GM19043 (cell line): ENCODE data around the gene LARP6.
A peak's percentile ranks its signal among the peaks of the same experiment; 100 is the strongest.
"Not testable (repeated sequence)": the region's sequence is repeated elsewhere in the genome, so short reads cannot be mapped to it uniquely, and the experiment has no call there.

Experiments used
- ATAC-seq: cut with Tn5 transposase; IDR thresholded peaks from one replicate; pipeline ENCODE4 v1.9.1; 2021; ENCODE audit warnings: low read depth; ENCODE audit not compliant: unreplicated experiment

The LARP6 gene

GRCh38 chr15:70853973-70854665, at the start of gene LARP6:
Gene LARP6, minus strand, starts transcription at chr15:70854157. Its CDS starts 69 bp downstream, at chr15:70854088.
- ATAC-seq = no peak

GRCh38 chr15:70902107-70902506, 48.1 kb upstream of the LARP6 start:
- no peak for ATAC-seq

- ATAC-seq = no peak
Measured at GRCh38 chr15:70892912-70893560, 39.1 kb upstream of the LARP6 start.

GRCh38 chr15:70892002-70892911, 38.3 kb upstream of the LARP6 start, which contains the start of the genes LRRC49 and THAP10:
Gene LRRC49, plus strand, starts transcription at chr15:70892826. Its CDS starts 69 bp downstream, at chr15:70892895.
Gene THAP10, minus strand, starts transcription at chr15:70892433. Its CDS starts 161 bp downstream, at chr15:70892272.
- peak; percentile 75 for ATAC-seq

GRCh38 chr15:70882361-70882760, 28.4 kb upstream of the LARP6 start:
- no peak for ATAC-seq

GRCh38 chr15:70880781-70881180, 26.8 kb upstream of the LARP6 start:
- ATAC-seq = no peak

- ATAC-seq = no peak
Measured at GRCh38 chr15:70879401-70879800, 25.4 kb upstream of the LARP6 start.

- no peak for ATAC-seq
Measured at GRCh38 chr15:70876683-70877082, 22.7 kb upstream of the LARP6 start.

- ATAC-seq = no peak
Measured at GRCh38 chr15:70876011-70876410, 22.1 kb upstream of the LARP6 start.

GRCh38 chr15:70875001-70875782, 21.2 kb upstream of the LARP6 start:
- ATAC-seq = no peak

GRCh38 chr15:70873232-70874054, 19.5 kb upstream of the LARP6 start:
- ATAC-seq = no peak

- not testable (repeated sequence) for ATAC-seq
Measured at GRCh38 chr15:70871490-70871889, 17.5 kb upstream of the LARP6 start.

GRCh38 chr15:70870051-70870450, 16.1 kb upstream of the LARP6 start:
- ATAC-seq = no peak

GRCh38 chr15:70869346-70869745, 15.4 kb upstream of the LARP6 start:
- no peak for ATAC-seq

GRCh38 chr15:70867911-70868467, 14.0 kb upstream of the LARP6 start:
- no peak for ATAC-seq

GRCh38 chr15:70866982-70867641, 13.2 kb upstream of the LARP6 start:
- no peak for ATAC-seq

GRCh38 chr15:70863450-70864218, 9.7 kb upstream of the LARP6 start:
- no peak for ATAC-seq

- no peak for ATAC-seq
Measured at GRCh38 chr15:70859998-70860397, 6.0 kb upstream of the LARP6 start.
